Right lung (tissue), 5 donors: ENCODE data around the gene HSD17B10. TPM values are rescaled to one million over a fixed set of nuclear protein-coding genes. Genes with fewer than 3 reads are reported as not detected.
"Not testable (repeated sequence)": the region's sequence is repeated elsewhere in the genome, so short reads cannot be mapped to it uniquely, and the experiment has no call there.

ENCODE experiments used
- DNase-seq, 2 donors: peaks; one replicate each; pipeline ENCODE4 v3.0.0-alpha.2; 2013
- polyA plus RNA-seq, 5 donors: library from polyadenylated mRNA; unstranded; fragments of 120-200 nt; gene quantifications; one replicate each; pipeline versions ENCODE4 v1.2.1 to v1.2.3, GENCODE V29; 2013; ENCODE audit warnings: inconsistent platforms in 1 of 5, low replicate concordance in 1 of 5; ENCODE audit not compliant: insufficient read length in 5 of 5, insufficient read depth in 1 of 5

Gene HSD17B10
- polyA plus RNA-seq, 5 donors = 69.7 to 93.1 (median 73.1) TPM

GRCh38 chrX:53440101-53440500 lies 5.9 kb upstream of the HSD17B10 start:
- DNase-seq = no peak

GRCh38 chrX:53438832-53439230 lies 4.7 kb upstream of the HSD17B10 start:
- no peak for DNase-seq

- DNase-seq = no peak
Measured at GRCh38 chrX:53438174-53438831, 4.1 kb upstream of the HSD17B10 start.

- no peak for DNase-seq
Measured at GRCh38 chrX:53437206-53437605, 3.0 kb upstream of the HSD17B10 start.

GRCh38 chrX:53435997-53436396 lies 1.8 kb upstream of the HSD17B10 start:
- peak in 1 of 2 donors; percentile 36 for DNase-seq

- no peak for DNase-seq
Measured at GRCh38 chrX:53430231-53430630, 3.9 kb downstream of the HSD17B10 start.

- DNase-seq = no peak
Measured at GRCh38 chrX:53429755-53430154, 4.4 kb downstream of the HSD17B10 start.

- no peak for DNase-seq
Measured at GRCh38 chrX:53422861-53423306, 11.3 kb downstream of the HSD17B10 start, which contains the start of gene RIBC1. TSS of gene RIBC1 (plus strand) at chrX:53422873. CDS start at chrX:53426277, 3,404 bp downstream.

GRCh38 chrX:53422086-53422860 lies 11.9 kb downstream of the HSD17B10 start, which contains the start of gene SMC1A:
TSS of gene SMC1A (minus strand) at chrX:53422654. CDS start at chrX:53422600, 54 bp downstream.
- DNase-seq = peak; percentile 99

- DNase-seq = no peak
Measured at GRCh38 chrX:53421772-53422085, 12.4 kb downstream of the HSD17B10 start.

- no peak for DNase-seq
Measured at GRCh38 chrX:53421125-53421524, 13.0 kb downstream of the HSD17B10 start.

- not testable (repeated sequence) for DNase-seq
Measured at GRCh38 chrX:53420351-53420750, 13.8 kb downstream of the HSD17B10 start.

GRCh38 chrX:53412446-53412845 lies 21.7 kb downstream of the HSD17B10 start:
- no peak for DNase-seq

GRCh38 chrX:53403535-53403934 lies 30.6 kb downstream of the HSD17B10 start:
- no peak for DNase-seq

- DNase-seq = no peak
Measured at GRCh38 chrX:53398216-53398615, 36.0 kb downstream of the HSD17B10 start.

GRCh38 chrX:53395605-53396298 lies 38.4 kb downstream of the HSD17B10 start:
- no peak for DNase-seq

GRCh38 chrX:53383376-53384076 lies 50.6 kb downstream of the HSD17B10 start:
- no peak for DNase-seq
